GM18505 (cell line): ENCODE results near the gene SGCD.

Source experiments
- ATAC-seq: cut with Tn5 transposase; IDR thresholded peaks from one replicate; pipeline ENCODE4 v1.9.1; 2021; ENCODE audit not compliant: unreplicated experiment
- POLR2A ChIP-seq: IDR thresholded peaks from 4 replicates; pipeline ENCODE4 v1.6.1; 2011; ENCODE audit warnings: borderline replicate concordance; ENCODE audit not compliant: insufficient read depth, insufficient read length; ENCODE audit errors: extremely low read depth

SGCD gene

GRCh38 chr5:156693113-156693512 lies 366.1 kb downstream of the SGCD start:
- no peak for ATAC-seq
- no peak for TF ChIP-seq POLR2A

GRCh38 chr5:156694598-156694997 lies 367.6 kb downstream of the SGCD start:
- no peak for ATAC-seq

GRCh38 chr5:156695774-156696173 lies 368.8 kb downstream of the SGCD start:
- no peak for TF ChIP-seq POLR2A
- ATAC-seq, result no peak

More at GRCh38 chr5:156694598-156694997, 367.6 kb downstream of the SGCD start:
- TF ChIP-seq POLR2A, result no peak

DNA sequence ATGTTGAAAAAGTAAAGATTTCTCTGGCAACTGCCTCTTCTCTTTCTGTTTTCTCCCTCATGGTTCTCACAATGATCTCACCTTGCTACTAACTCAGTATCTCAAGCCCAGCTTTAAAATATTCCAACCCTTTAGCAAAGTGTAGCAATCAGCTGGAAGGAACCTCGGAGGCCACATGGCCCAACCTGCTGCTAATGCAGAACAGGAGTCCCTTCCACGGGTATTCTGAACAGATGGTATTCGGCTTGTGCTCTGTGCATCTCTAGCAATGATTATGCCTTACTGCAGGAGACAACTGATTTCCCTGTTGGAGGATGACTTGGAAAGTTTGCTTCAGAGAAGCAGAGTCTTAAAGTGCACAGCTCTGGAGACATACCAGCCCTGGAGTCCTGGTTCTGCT lies 371.4 kb downstream of the SGCD start:
- no peak for TF ChIP-seq POLR2A
- ATAC-seq, result no peak

GRCh38 chr5:156699147-156699546 lies 372.2 kb downstream of the SGCD start:
- no peak for ATAC-seq
- TF ChIP-seq POLR2A, result no peak

DNA sequence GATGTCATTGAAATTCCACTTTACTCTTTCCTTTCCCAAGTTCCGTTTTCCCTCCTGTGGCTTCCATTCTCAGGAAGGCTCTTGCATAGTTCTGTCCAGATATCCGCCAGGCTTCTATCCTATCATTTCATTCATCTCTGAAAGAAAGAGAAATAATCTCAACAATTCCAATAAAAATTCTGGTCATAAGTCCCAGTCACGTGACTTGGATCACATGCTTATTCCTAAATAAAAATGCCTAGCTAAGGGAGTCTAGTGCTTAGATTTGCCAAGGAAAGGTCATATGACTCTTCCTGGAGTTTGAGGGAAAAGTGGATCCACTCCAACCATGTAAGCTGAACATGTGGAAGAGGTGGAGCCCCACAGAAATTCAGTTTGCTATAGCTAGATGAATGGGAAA lies 377.2 kb downstream of the SGCD start:
- no peak for TF ChIP-seq POLR2A
- ATAC-seq, result no peak

GRCh38 chr5:156706631-156707030 lies 379.7 kb downstream of the SGCD start:
- TF ChIP-seq POLR2A, result no peak
- ATAC-seq, result no peak

GRCh38 chr5:156707750-156708149 lies 380.8 kb downstream of the SGCD start:
- no peak for ATAC-seq
- TF ChIP-seq POLR2A, result no peak

DNA sequence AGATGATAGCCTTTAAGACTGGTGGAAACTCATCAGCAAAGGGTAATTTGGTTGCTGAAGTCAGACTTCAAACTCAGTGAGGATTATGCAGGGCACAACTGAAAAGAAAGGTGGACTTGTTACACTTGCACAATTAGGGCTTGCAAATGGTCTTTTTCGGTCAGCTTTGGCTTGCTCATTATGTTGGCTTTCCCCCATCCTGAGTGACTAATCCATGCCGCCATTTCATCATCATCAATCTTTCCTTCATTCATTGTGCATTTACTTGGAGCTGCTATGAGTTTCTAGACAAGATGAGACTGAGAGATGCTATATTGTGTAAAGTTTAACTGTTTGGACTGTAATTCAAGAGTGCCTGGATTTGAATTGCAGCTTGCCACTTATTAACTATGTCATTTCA lies 388.3 kb downstream of the SGCD start:
- no peak for ATAC-seq
- TF ChIP-seq POLR2A, result no peak

DNA sequence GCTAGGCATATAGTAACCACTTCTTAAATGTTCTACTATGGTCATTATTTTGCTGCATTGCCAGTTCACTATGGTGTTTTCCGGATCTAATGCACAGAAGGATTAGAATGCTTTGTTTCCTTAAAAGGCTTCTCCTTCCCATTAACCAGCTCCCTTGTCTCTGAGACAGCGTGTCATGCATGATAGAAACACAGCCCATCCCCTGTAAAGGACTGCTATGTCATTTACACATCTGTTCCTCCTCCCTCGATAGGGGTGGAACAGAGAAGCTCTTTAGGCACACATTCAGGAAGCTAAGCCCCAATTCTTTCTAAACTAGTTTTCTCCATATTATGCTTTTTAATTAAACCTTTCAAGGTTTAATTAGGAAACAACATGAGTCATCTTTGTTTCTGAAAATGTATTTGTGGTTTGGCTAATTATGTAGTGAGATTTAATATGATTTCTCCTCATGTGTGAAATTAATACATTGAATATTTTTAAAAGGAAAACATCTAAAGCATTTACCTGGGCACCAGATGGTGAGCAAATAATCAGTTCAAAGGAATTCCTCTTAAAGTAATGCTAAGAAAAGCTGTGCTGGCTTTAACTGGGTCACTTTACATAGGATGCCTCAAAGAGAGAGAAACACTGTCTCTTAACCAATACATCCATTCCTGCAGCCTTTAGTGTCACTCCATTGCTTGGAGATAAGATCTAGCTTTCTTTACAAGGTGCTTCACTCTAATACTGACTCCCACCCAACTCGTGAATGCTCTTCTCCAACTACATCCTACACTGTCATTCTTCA lies 389.8 kb downstream of the SGCD start:
- ATAC-seq, result no peak
- TF ChIP-seq POLR2A, result no peak

GRCh38 chr5:156718985-156719384 lies 392.0 kb downstream of the SGCD start:
- TF ChIP-seq POLR2A, result no peak
- ATAC-seq, result no peak

GRCh38 chr5:156722358-156722757 lies 395.4 kb downstream of the SGCD start:
- no peak for TF ChIP-seq POLR2A
- ATAC-seq, result no peak

GRCh38 chr5:156735477-156735876 lies 408.5 kb downstream of the SGCD start:
- no peak for TF ChIP-seq POLR2A
- ATAC-seq, result no peak

- no peak for ATAC-seq
- TF ChIP-seq POLR2A, result no peak
Measured at GRCh38 chr5:156741516-156741915, 414.6 kb downstream of the SGCD start.

DNA sequence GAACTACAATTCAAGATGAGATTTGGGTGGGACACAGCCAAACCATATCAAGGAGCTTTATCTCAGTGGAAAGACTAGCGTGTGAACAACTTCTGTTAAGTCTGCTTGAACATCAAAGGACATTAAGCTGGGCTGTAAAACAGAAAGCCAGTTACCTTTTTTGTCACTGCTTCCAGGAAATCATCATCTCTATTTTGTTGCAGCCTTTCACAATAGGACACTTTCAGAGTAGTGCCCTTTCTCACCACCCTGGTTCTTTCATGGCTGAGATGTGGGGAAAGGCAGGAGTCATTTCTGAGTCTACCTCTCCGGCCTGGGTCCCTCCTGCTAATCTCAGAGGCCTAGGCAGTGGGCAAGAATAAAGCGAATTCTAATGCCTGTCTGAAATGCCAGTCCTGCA lies 426.9 kb downstream of the SGCD start:
- no peak for TF ChIP-seq POLR2A
- no peak for ATAC-seq

GRCh38 chr5:156755421-156756087 lies 428.6 kb downstream of the SGCD start:
- ATAC-seq, result no peak

More at GRCh38 chr5:156755421-156756087, 428.6 kb downstream of the SGCD start:
- TF ChIP-seq POLR2A, result no peak
